MM.1S (cell line): ENCODE measurements around the gene GLS.
A peak's percentile ranks its signal among the peaks of the same experiment; 100 is the strongest.

ENCODE experiments used
- DNase-seq: peaks from one replicate; pipeline ENCODE4 v3.0.0-alpha.2; 2015
- H2AFZ ChIP-seq: fragments of 300-600 bp; sonication (generic); 2 replicates; pipeline ENCODE4 v1.6.0; 2016; ENCODE audit warnings: antibody characterized with exemption, low read length
- H3F3A ChIP-seq: fragments of 300-600 bp; sonication (generic); 2 replicates; pipeline ENCODE4 v1.6.1; 2016; ENCODE audit warnings: mild to moderate bottlenecking, antibody characterized with exemption, low read length, moderate library complexity, mixed read lengths; ENCODE audit not compliant: insufficient read depth
- H3K27ac ChIP-seq: fragments of 300-600 bp; sonication (generic); 2 replicates; pipeline ENCODE4 v1.5.1; 2016; ENCODE audit warnings: mild to moderate bottlenecking, low read length
- H3K27me3 ChIP-seq: fragments of 300-600 bp; sonication (generic); replicated peaks from 2 replicates; pipeline ENCODE4 v1.6.0; 2016; ENCODE audit warnings: low read length; ENCODE audit not compliant: insufficient read depth
- H3K36me3 ChIP-seq: fragments of 300-600 bp; sonication (generic); replicated peaks from 2 replicates; pipeline ENCODE4 v1.6.1; 2016; ENCODE audit warnings: mild to moderate bottlenecking, low read length, mixed read lengths; ENCODE audit not compliant: insufficient read depth
- H3K4me1 ChIP-seq: fragments of 300-600 bp; sonication (generic); 2 replicates; pipeline ENCODE4 v1.6.1; 2016; ENCODE audit warnings: low read length, mixed read lengths
- H3K4me2 ChIP-seq: fragments of 300-600 bp; sonication (generic); 2 replicates; pipeline ENCODE4 v1.6.0; 2016; ENCODE audit warnings: low read depth, low read length
- H3K4me3 ChIP-seq: fragments of 300-600 bp; sonication (generic); 2 replicates; pipeline ENCODE4 v1.5.1; 2016; ENCODE audit warnings: low read length, mixed read lengths
- H3K79me2 ChIP-seq: fragments of 300-600 bp; sonication (generic); 2 replicates; pipeline ENCODE4 v1.6.1; 2016; ENCODE audit warnings: mixed run types, low read length, mixed read lengths
- H3K9ac ChIP-seq: fragments of 300-600 bp; sonication (generic); 2 replicates; pipeline ENCODE4 v1.6.1; 2016; ENCODE audit warnings: low read length, mixed read lengths
- H3K9me2 ChIP-seq: fragments of 300-600 bp; sonication (generic); replicated peaks from 2 replicates; pipeline ENCODE4 v1.6.1; 2016; ENCODE audit warnings: mild to moderate bottlenecking, low read length, mixed read lengths; ENCODE audit not compliant: insufficient read depth
- H3K9me3 ChIP-seq: fragments of 300-600 bp; sonication (generic); replicated peaks from 2 replicates; pipeline ENCODE4 v1.6.1; 2016; ENCODE audit warnings: mild to moderate bottlenecking, low read length, mixed read lengths; ENCODE audit not compliant: insufficient read depth
- H4K20me1 ChIP-seq: fragments of 300-600 bp; sonication (generic); 2 replicates; pipeline ENCODE4 v1.6.1; 2016; ENCODE audit warnings: mild to moderate bottlenecking, low read length, moderate library complexity, mixed read lengths; ENCODE audit not compliant: insufficient read depth
- CTCF ChIP-seq: fragments of 300-600 bp; sonication (generic); IDR thresholded peaks from 2 replicates; pipeline ENCODE4 v1.5.1; 2016; ENCODE audit warnings: antibody characterized with exemption, low read length, mixed read lengths
- EZH2 ChIP-seq: fragments of 300-600 bp; sonication (generic); optimal IDR thresholded peaks from 2 replicates; pipeline ENCODE3; 2017; ENCODE audit warnings: low read depth, mild to moderate bottlenecking, antibody characterized with exemption, low read length, mixed read lengths
- EZH2phosphoT487 ChIP-seq: fragments of 300-600 bp; sonication (generic); IDR thresholded peaks from 2 replicates; pipeline ENCODE4 v1.6.1; 2018; ENCODE audit warnings: antibody characterized with exemption, low read length

GLS gene

DNA sequence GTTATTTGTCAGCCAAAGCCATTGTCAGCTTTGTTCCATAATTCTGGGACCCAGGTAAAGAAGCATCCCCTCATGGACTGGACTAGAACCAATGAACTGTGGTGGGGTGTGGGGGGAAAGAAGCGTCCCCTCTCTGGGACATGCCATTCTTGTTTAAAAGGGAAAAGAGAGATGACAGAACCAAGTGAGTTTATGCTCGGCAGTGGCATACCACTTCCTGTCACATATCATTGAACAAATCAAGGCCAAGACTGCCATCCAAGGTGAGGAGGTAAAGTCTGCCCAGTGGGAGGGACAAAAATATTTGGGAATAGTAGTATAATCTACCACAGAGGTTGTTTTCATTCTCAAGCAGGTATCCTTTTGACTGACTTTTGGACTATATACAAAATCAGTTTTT is 4.7 kb upstream of the GLS start:
- no peaks in the 10 kb centered on the region for H3K36me3 ChIP-seq
- H3F3A ChIP-seq, result no peaks in the 10 kb centered on the region
- DNase-seq, result no peak
- no peak overlapping the region for H2AFZ ChIP-seq
- no peaks in the 10 kb centered on the region for H3K27me3 ChIP-seq
- H3K9me2 ChIP-seq, result no peaks in the 10 kb centered on the region
- no peak overlapping the region for H3K4me3 ChIP-seq
- no peaks in the 10 kb centered on the region for H4K20me1 ChIP-seq
- peaks cover 6% of the 10 kb centered on the region for H3K79me2 ChIP-seq
- peaks cover 3% of the 10 kb centered on the region; the same call in 1 of the 2 replicates for H3K4me1 ChIP-seq
- H3K9me3 ChIP-seq, result no peaks in the 10 kb centered on the region
- H3K27ac ChIP-seq, result no peak overlapping the region
- no peak overlapping the region for H3K9ac ChIP-seq
- no peak overlapping the region for H3K4me2 ChIP-seq
- TF ChIP-seq EZH2 (no peak), CTCF (no peak), EZH2phosphoT487 (no peak)

DNA sequence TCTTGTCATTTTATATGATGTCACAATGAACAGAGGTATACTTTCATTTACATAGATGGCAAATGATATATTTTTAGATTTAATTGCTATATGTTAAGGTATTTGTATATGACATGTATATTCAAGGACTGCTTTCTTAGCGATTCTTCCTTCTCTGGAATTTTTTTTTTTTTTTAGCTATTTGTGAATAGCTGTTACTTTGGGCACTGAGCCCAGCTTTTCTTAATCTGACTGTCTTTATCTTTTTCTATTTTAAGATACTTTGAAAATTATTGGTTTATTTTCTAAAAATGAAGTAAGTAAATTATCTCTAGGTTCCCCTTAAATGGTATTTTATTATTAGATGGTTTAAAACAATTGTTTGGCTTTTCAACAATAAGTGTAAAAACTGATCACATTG is 4.0 kb upstream of the GLS start:
- H4K20me1 ChIP-seq, result no peaks in the 10 kb centered on the region
- no peaks in the 10 kb centered on the region for H3K9me2 ChIP-seq
- H3K4me1 ChIP-seq, result peaks cover 3% of the 10 kb centered on the region; the same call in 1 of the 2 replicates
- no peaks in the 10 kb centered on the region for H3K9me3 ChIP-seq
- no peak overlapping the region for H3K4me2 ChIP-seq
- H2AFZ ChIP-seq, result no peak overlapping the region
- no peak overlapping the region for H3K27ac ChIP-seq
- H3F3A ChIP-seq, result peaks cover 5% of the 10 kb centered on the region
- H3K9ac ChIP-seq, result no peak overlapping the region
- no peaks in the 10 kb centered on the region for H3K36me3 ChIP-seq
- H3K27me3 ChIP-seq, result no peaks in the 10 kb centered on the region
- peaks cover 12% of the 10 kb centered on the region for H3K79me2 ChIP-seq
- no peak overlapping the region for H3K4me3 ChIP-seq
- no peak for DNase-seq
- TF ChIP-seq EZH2phosphoT487 (no peak), EZH2 (no peak)

- Histone ChIP-seq H3K36me3 (no peaks in the 10 kb centered on the region), H3K4me1 (peaks cover 3% of the 10 kb centered on the region; the same call in 1 of the 2 replicates), H3K4me3 (no peak overlapping the region), H3K79me2 (peaks cover 20% of the 10 kb centered on the region), H3K9me3 (no peaks in the 10 kb centered on the region), H2AFZ (no peak overlapping the region), H3K27ac (no peak overlapping the region), H3K9me2 (no peaks in the 10 kb centered on the region), H3K27me3 (no peaks in the 10 kb centered on the region), H3K9ac (no peak overlapping the region), H3F3A (peaks cover 13% of the 10 kb centered on the region), H3K4me2 (no peak overlapping the region), H4K20me1 (peaks cover 2% of the 10 kb centered on the region; the same call in 1 of the 2 replicates)
- TF ChIP-seq EZH2, result no peak
- TF ChIP-seq CTCF, result no peak
- no peak for TF ChIP-seq EZH2phosphoT487
- no peak for DNase-seq
These were observed 3.2 kb upstream of the GLS start for GRCh38 chr2:190877436-190877835.

DNA sequence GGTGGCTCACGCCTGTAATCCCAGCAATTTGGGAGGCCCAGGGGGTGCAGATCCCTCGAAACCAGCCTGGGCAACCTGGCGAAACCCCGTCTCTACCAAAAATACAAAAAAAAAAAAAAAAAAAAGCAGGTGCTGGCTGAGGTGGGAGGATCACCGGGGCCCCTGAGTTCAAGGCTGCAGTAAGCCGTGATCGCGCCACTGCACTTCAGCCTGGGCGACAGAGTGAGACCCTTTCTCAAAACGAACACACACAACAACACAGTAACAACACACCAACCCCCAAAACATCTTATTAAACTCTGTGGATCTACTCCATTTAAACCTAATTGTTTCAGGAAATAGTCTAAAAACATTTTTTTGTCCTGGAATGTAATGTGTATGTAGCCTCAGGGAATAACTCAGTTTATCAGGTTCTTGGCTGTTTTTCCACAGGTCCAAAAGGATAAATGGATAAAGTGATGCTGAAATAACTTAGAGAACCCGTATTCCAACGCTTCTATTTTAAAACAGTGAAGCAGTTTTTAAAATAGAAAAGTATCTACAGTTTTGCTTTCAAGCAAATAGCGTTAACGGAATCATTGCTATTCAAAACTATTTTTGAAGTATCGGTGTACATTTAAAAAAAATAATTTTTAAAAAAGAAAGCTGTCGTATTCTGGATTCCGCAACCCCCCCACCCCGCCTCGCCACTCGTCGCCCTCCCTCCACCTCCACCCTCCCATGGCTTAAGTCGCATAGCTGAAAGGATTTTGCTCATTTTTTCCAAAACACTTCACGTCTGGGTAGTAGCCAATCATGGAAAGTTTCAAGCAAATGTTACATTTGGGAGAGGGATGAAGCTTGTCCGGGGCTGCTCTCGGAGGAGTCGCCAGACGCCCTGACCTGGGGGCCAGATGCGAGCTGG is 895 bp upstream of the GLS start:
- Histone ChIP-seq H3K4me1 (peaks cover 15% of the 10 kb centered on the region), H3K36me3 (no peaks in the 10 kb centered on the region; the same call in 1 of the 2 replicates), H3K27me3 (no peaks in the 10 kb centered on the region), H3K9me3 (no peaks in the 10 kb centered on the region), H2AFZ (peak overlapping the region; percentile 90), H3K9me2 (no peaks in the 10 kb centered on the region), H4K20me1 (peaks cover 20% of the 10 kb centered on the region), H3K4me2 (peak overlapping the region; percentile 93), H3F3A (peaks cover 18% of the 10 kb centered on the region), H3K27ac (peak overlapping the region; percentile 63; the same call in 1 of the 2 replicates), H3K79me2 (peaks cover 43% of the 10 kb centered on the region), H3K4me3 (peak overlapping the region; percentile 79), H3K9ac (peak overlapping the region; percentile 75)
- no peak for DNase-seq
- TF ChIP-seq EZH2 (no peak), CTCF (no peak), EZH2phosphoT487 (no peak)
